Endometrium (tissue), 2 donors: Measurements from ENCODE around the gene CUL2.
A peak's percentile ranks its signal among the peaks of the same experiment; 100 is the strongest.
"Not testable (repeated sequence)": the region's sequence is repeated elsewhere in the genome, so short reads cannot be mapped to it uniquely, and the experiment has no call there.

Experiments used
- FAIRE-seq: peaks from 2 replicates; lab custom pipeline; 2012; peaks lifted over from hg19 to GRCh38; lab: Jason Lieb, UNC
- donor health status: control.
- donor health status: control.

The CUL2 gene

GRCh38 chr10:35019041-35020024 lies 70.8 kb downstream of the CUL2 start:
- no peak for FAIRE-seq

- no peak for FAIRE-seq
Measured at GRCh38 chr10:35017608-35018007, 72.5 kb downstream of the CUL2 start.

GRCh38 chr10:35015843-35016408 lies 74.2 kb downstream of the CUL2 start:
- no peak for FAIRE-seq

GRCh38 chr10:35012781-35013180 lies 77.4 kb downstream of the CUL2 start:
- no peak for FAIRE-seq

- FAIRE-seq = no peak
Measured at GRCh38 chr10:35011771-35012191, 78.4 kb downstream of the CUL2 start.

GRCh38 chr10:35007858-35008301 lies 82.3 kb downstream of the CUL2 start:
- no peak for FAIRE-seq

GRCh38 chr10:35006836-35007235 lies 83.3 kb downstream of the CUL2 start:
- no peak for FAIRE-seq

- FAIRE-seq = peak; percentile 45
Measured at GRCh38 chr10:35005868-35006267, 84.3 kb downstream of the CUL2 start.

GRCh38 chr10:35004651-35005050 lies 85.5 kb downstream of the CUL2 start:
- no peak for FAIRE-seq

- no peak for FAIRE-seq
Measured at GRCh38 chr10:35003906-35004305, 86.2 kb downstream of the CUL2 start.

- FAIRE-seq = no peak
Measured at GRCh38 chr10:35000936-35001335, 89.2 kb downstream of the CUL2 start.

GRCh38 chr10:34999532-34999931 lies 90.6 kb downstream of the CUL2 start:
- FAIRE-seq = no peak

GRCh38 chr10:34998940-34999339 lies 91.2 kb downstream of the CUL2 start:
- FAIRE-seq = no peak

GRCh38 chr10:34996843-34997242 lies 93.3 kb downstream of the CUL2 start:
- FAIRE-seq = no peak

- no peak for FAIRE-seq
Measured at GRCh38 chr10:34995925-34996324, 94.2 kb downstream of the CUL2 start.

- FAIRE-seq = no peak
Measured at GRCh38 chr10:34994565-34995142, 95.5 kb downstream of the CUL2 start.

GRCh38 chr10:34993782-34994181 lies 96.4 kb downstream of the CUL2 start:
- FAIRE-seq = no peak

- FAIRE-seq = not testable (repeated sequence)
Measured at GRCh38 chr10:34991117-34991516, 99.0 kb downstream of the CUL2 start.

GRCh38 chr10:34988397-34989067 lies 101.6 kb downstream of the CUL2 start:
- no peak for FAIRE-seq

- no peak for FAIRE-seq
Measured at GRCh38 chr10:34985823-34986222, 104.3 kb downstream of the CUL2 start.

GRCh38 chr10:34985146-34985545 lies 105.0 kb downstream of the CUL2 start:
- no peak for FAIRE-seq

- FAIRE-seq = no peak
Measured at GRCh38 chr10:34981844-34982243, 108.3 kb downstream of the CUL2 start.
